ENCODE data around the gene POLG.

Gene POLG

DNA sequence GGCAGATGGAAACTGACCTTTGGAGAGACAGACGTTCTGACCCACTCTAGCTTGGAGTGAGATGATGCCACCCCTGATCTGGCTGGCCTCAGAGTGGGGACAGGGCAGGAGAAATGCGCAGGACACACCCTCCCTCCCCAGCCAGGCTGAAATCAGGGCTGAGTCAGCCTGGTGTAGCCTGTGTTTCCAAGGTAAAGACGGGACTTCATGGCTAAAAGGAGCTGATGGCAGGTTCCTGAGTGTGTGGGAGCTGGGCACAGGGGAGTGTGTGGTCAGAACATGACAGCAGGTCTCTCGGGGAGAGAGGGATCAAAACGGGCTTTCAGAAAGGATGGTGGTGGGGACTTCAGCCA lies 14.6 kb upstream of the POLG start:
- Histone ChIP-seq H3K27me3 (replicated peaks; ENCODE audit: control insufficient read depth, insufficient read depth, low read length, poor library complexity, severe bottlenecking) (no peaks in the 10 kb centered on the region), H3K9me3 (ENCODE audit: control insufficient read depth, low read length) (no peaks in the 10 kb centered on the region)
- DNase-seq: no peak

DNA sequence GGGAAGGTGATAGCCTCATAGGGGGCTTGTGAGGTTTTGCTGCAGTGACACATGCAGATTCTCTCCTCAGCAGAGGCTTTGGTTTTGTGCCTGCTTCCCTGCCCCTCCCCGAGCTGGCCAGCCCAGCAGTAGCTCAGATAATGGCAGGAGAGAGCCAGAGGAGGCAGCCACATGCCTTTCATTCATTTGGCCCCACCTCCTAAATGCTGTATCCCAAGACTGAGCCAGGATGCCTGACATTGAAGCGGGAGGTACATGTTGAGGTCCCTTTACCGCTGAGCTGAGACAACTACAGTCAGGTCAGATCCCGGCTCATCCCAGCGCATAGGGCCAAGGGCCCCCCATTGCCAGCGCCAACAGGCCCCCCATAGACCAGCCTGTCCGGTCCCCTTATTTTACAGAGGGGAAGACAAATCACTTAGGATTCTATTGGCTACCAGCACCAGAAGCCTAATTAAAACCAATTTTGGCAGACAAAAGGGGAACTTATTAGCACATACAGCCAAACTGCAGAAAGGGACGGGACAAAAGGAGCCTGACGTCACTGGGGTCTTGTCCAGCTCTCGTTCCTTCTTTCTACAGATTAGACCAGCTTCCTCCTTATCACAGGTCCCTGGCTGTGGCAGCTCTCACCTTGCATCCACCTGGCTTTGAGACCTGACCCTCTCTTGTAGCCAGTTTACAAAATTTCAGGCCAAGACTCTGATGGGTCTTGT lies 12.1 kb upstream of the POLG start:
- Histone ChIP-seq H3K4me1 (ENCODE audit: control insufficient read depth, insufficient read depth, low read length, poor library complexity, severe bottlenecking) (no peaks in the 10 kb centered on the region), H3K27me3 (replicated peaks; ENCODE audit: control insufficient read depth, insufficient read depth, low read length, poor library complexity, severe bottlenecking) (no peaks in the 10 kb centered on the region), H3K27ac (ENCODE audit: insufficient read depth, low read length, poor library complexity, severe bottlenecking) (no peak overlapping the region), H3K36me3 (ENCODE audit: control insufficient read depth, insufficient read depth, low read length) (no peaks in the 10 kb centered on the region), H3K4me3 (ENCODE audit: insufficient read depth, low read depth, low read length, poor library complexity, severe bottlenecking) (no peak overlapping the region), H3K9me3 (ENCODE audit: control insufficient read depth, low read length) (no peaks in the 10 kb centered on the region)
- no peak for DNase-seq

More for the DNA sequence above, 14.6 kb upstream of the POLG start:
- Histone ChIP-seq H3K36me3 (ENCODE audit: control insufficient read depth, insufficient read depth, low read length) (no peaks in the 10 kb centered on the region), H3K27ac (ENCODE audit: insufficient read depth, low read length, poor library complexity, severe bottlenecking) (no peak overlapping the region), H3K4me1 (ENCODE audit: control insufficient read depth, insufficient read depth, low read length, poor library complexity, severe bottlenecking) (no peaks in the 10 kb centered on the region), H3K4me3 (ENCODE audit: insufficient read depth, low read depth, low read length, poor library complexity, severe bottlenecking) (no peak overlapping the region)

DNA sequence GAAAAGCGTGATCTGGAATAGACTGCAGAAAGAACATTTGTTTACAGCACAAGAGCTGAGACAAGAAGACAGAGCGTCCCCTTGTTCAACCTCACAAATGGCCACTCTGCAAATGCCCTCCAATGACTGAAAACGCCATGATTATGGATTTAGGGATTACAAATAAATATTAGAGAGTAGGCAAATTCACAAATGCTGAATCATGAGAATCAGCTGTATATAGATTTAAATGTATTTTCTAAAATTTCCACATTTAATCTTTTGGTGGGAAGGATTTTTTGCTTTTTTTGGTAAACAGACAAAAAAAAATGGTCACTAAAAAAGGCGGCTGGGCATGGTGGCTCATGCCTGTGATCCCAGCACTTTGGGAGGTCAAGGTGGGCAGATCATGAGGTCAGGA lies 10.6 kb upstream of the POLG start:
- no peak overlapping the region for H3K4me3 ChIP-seq (ENCODE audit: insufficient read depth, low read depth, low read length, poor library complexity, severe bottlenecking)
- no peaks in the 10 kb centered on the region for H3K27me3 ChIP-seq (replicated peaks; ENCODE audit: control insufficient read depth, insufficient read depth, low read length, poor library complexity, severe bottlenecking)
- no peak for DNase-seq
- H3K36me3 ChIP-seq (ENCODE audit: control insufficient read depth, insufficient read depth, low read length): no peaks in the 10 kb centered on the region
- no peaks in the 10 kb centered on the region for H3K4me1 ChIP-seq (ENCODE audit: control insufficient read depth, insufficient read depth, low read length, poor library complexity, severe bottlenecking)
- no peak overlapping the region for H3K27ac ChIP-seq (ENCODE audit: insufficient read depth, low read length, poor library complexity, severe bottlenecking)
- H3K9me3 ChIP-seq (ENCODE audit: control insufficient read depth, low read length): no peaks in the 10 kb centered on the region

DNA sequence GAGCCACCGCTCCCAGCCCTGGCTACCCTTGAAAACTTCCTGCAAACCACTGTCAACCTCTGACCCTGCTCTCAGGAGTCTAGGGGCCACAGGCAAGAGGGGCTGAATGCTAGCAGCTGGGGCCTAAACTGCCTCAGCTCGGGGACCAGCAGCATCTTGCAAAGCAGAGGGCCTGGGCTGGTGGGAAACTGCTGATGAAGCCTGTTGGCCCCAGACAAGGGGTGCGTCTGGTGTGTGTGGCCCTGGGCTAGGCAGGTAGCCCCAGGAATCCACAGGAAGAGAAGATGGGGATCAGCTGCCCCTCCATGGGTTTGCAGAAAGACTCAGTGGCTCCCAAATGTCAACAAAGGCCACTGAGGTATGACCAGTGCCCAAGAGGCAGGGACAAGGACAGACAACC lies 8.2 kb upstream of the POLG start:
- Histone ChIP-seq H3K4me1 (ENCODE audit: control insufficient read depth, insufficient read depth, low read length, poor library complexity, severe bottlenecking) (no peaks in the 10 kb centered on the region), H3K36me3 (ENCODE audit: control insufficient read depth, insufficient read depth, low read length) (no peaks in the 10 kb centered on the region), H3K27me3 (replicated peaks; ENCODE audit: control insufficient read depth, insufficient read depth, low read length, poor library complexity, severe bottlenecking) (no peaks in the 10 kb centered on the region), H3K4me3 (ENCODE audit: insufficient read depth, low read depth, low read length, poor library complexity, severe bottlenecking) (no peak overlapping the region), H3K27ac (ENCODE audit: insufficient read depth, low read length, poor library complexity, severe bottlenecking) (no peak overlapping the region), H3K9me3 (ENCODE audit: control insufficient read depth, low read length) (no peaks in the 10 kb centered on the region)
- no peak for DNase-seq

DNA sequence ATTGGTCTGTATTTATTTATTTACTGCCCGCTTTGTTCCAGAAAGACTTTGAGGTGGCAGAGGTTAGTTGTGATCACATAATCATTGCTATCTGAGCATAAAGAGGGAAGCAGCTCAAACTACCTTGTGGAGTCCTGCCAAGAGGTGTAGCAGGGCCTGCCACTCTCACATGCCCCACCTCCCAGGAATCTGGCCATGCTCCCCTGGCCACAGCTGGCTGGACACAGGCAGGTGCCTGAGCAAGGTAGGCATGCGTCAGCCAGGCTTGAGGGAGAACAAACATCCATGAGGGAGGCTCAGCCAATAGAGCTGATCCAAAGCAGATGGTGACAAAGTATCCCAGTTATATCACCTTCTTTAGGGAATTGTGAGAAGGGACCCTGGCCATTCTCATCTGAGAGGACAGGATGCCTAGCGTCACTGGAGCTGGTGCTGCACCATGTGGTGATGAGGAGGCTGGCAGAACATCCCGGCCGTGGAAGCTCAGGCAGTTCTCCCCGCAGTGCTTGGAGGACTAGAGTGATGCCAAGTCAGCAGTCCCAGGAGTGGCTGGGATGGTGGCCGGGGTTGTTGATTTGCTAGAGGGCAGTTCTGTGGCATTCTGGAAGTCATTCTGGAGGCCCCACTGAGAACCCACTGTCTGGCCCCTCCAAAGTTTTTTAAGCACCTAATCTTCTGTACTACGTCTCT lies 6.8 kb upstream of the POLG start:
- no peak overlapping the region for H3K27ac ChIP-seq (ENCODE audit: insufficient read depth, low read length, poor library complexity, severe bottlenecking)
- no peaks in the 10 kb centered on the region for H3K4me1 ChIP-seq (ENCODE audit: control insufficient read depth, insufficient read depth, low read length, poor library complexity, severe bottlenecking)
- no peak for DNase-seq
- no peaks in the 10 kb centered on the region for H3K9me3 ChIP-seq (ENCODE audit: control insufficient read depth, low read length)
- H3K4me3 ChIP-seq (ENCODE audit: insufficient read depth, low read depth, low read length, poor library complexity, severe bottlenecking): no peak overlapping the region
- no peaks in the 10 kb centered on the region for H3K27me3 ChIP-seq (replicated peaks; ENCODE audit: control insufficient read depth, insufficient read depth, low read length, poor library complexity, severe bottlenecking)
- H3K36me3 ChIP-seq (ENCODE audit: control insufficient read depth, insufficient read depth, low read length): no peaks in the 10 kb centered on the region

DNA sequence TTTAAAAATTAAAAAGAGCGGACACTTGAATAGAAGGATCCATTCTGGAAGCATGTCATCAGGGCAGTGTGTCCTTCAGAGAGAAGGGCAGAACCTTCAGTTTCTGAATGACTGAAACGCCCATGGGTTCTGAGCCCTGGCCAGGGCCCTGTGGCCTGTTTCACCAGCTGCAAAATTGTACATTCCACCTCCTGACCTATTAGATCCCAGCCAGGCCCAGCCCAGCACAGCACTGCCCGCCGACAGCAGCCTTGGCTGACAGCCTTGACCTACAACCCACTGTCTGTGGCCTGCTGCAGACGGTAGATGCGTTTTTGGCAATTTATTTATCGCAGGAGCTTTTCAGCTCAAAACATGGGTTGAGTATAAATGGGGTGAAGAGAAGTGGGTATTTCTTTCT lies 5.9 kb upstream of the POLG start:
- Histone ChIP-seq H3K27ac (ENCODE audit: insufficient read depth, low read length, poor library complexity, severe bottlenecking) (no peak overlapping the region), H3K27me3 (replicated peaks; ENCODE audit: control insufficient read depth, insufficient read depth, low read length, poor library complexity, severe bottlenecking) (no peaks in the 10 kb centered on the region), H3K36me3 (ENCODE audit: control insufficient read depth, insufficient read depth, low read length) (no peaks in the 10 kb centered on the region), H3K4me1 (ENCODE audit: control insufficient read depth, insufficient read depth, low read length, poor library complexity, severe bottlenecking) (peaks cover under 1% of the 10 kb centered on the region), H3K9me3 (ENCODE audit: control insufficient read depth, low read length) (no peaks in the 10 kb centered on the region), H3K4me3 (ENCODE audit: insufficient read depth, low read depth, low read length, poor library complexity, severe bottlenecking) (no peak overlapping the region)
- no peak for DNase-seq

DNA sequence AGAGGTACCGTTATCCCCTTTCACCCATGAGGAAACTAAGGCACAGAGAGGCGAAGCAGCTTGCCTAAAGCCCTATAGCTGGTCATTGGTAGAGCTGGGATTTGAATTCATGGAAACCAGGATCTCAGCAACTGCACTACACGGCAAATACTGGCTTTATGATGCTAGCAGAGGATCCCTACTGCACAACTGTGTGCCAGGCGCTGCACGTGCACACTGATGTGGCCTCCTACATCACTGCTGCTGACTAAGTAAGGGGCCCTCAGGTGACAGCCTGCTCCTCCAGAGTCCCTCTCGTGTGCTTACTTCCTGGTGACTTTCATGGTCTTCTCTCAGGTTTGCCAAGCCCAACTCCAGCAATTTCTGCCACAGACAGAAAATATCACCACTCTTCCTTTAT lies 3.4 kb upstream of the POLG start:
- no peaks in the 10 kb centered on the region for H3K27me3 ChIP-seq (replicated peaks; ENCODE audit: control insufficient read depth, insufficient read depth, low read length, poor library complexity, severe bottlenecking)
- no peak overlapping the region for H3K27ac ChIP-seq (ENCODE audit: insufficient read depth, low read length, poor library complexity, severe bottlenecking)
- peaks cover 4% of the 10 kb centered on the region for H3K36me3 ChIP-seq (ENCODE audit: control insufficient read depth, insufficient read depth, low read length)
- DNase-seq: no peak
- H3K4me3 ChIP-seq (ENCODE audit: insufficient read depth, low read depth, low read length, poor library complexity, severe bottlenecking): no peak overlapping the region
- peaks cover 17% of the 10 kb centered on the region for H3K4me1 ChIP-seq (ENCODE audit: control insufficient read depth, insufficient read depth, low read length, poor library complexity, severe bottlenecking)
- H3K9me3 ChIP-seq (ENCODE audit: control insufficient read depth, low read length): no peaks in the 10 kb centered on the region

DNA sequence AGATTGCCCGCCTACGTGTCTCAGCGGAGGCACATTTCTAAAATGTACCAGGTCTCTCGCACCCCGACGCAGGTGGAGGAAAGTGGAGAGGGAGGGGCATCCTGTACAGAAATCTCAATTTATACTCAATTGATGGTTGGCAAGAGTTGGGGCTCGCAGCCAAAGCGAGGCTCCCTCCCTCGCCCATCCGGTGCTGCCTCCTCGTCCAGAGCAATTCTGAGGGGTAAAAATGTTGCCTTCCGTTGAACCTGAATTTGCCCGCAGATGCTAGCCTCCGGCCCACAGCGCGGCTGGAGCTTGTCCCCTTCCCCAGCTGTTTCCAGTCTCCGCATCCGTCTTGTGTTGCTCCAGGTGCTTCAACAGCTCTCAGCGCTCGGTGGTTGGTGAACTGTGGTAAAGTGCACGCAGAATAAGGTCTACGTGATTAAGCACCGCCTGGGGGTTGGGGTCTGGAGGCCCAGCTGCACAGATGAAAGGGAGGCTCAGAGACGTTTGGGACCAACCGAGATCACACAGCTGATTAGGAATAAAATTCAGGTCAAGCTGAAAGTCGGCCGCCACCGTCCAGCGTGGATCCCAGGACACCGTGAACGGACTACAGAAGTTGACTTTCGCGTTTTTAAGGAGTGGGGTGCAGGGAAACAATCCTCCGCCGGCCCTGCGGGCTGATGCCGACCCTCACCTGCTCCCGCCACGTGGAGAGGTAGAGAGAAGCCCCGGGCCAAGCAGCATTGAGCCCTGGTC lies 846 bp upstream of the POLG start:
- Histone ChIP-seq H3K27me3 (replicated peaks; ENCODE audit: control insufficient read depth, insufficient read depth, low read length, poor library complexity, severe bottlenecking) (no peaks in the 10 kb centered on the region), H3K9me3 (ENCODE audit: control insufficient read depth, low read length) (no peaks in the 10 kb centered on the region), H3K27ac (ENCODE audit: insufficient read depth, low read length, poor library complexity, severe bottlenecking) (peak overlapping the region; percentile 60), H3K4me3 (ENCODE audit: insufficient read depth, low read depth, low read length, poor library complexity, severe bottlenecking) (peak overlapping the region; percentile 73), H3K36me3 (ENCODE audit: control insufficient read depth, insufficient read depth, low read length) (peaks cover 20% of the 10 kb centered on the region), H3K4me1 (ENCODE audit: control insufficient read depth, insufficient read depth, low read length, poor library complexity, severe bottlenecking) (peaks cover 39% of the 10 kb centered on the region)
- DNase-seq: peak in 1 of 3 donors; percentile 24

DNA sequence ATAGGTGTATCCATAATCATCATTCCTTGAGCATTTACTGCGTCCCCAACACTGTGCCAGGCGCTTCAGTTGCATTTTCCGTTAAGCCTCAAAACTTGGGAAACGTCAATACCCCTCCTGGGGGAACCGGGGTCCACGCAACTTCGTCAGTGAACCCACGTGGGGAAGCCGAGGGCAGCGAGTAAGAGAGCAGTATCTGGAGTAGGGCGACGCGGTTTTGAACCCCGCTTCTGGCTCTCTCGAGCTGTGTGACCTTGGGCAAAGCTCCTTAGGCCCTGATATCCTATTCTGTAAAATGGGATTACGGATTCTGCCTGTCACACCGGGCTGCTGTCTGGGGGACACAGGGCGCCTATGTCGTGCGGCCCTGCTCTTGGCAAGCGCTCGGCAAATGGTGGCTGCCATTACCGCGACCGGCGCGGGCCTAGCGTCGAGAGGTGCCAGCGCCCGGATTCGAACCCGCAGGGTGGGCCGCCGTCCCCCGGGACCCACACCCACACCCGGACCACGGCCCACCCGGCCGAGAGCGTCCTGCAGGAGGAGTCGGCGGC lies 590 bp downstream of the POLG start:
- Histone ChIP-seq H3K4me1 (ENCODE audit: control insufficient read depth, insufficient read depth, low read length, poor library complexity, severe bottlenecking) (peaks cover 53% of the 10 kb centered on the region), H3K27ac (ENCODE audit: insufficient read depth, low read length, poor library complexity, severe bottlenecking) (peak overlapping the region; percentile 81), H3K9me3 (ENCODE audit: control insufficient read depth, low read length) (no peaks in the 10 kb centered on the region), H3K27me3 (replicated peaks; ENCODE audit: control insufficient read depth, insufficient read depth, low read length, poor library complexity, severe bottlenecking) (no peaks in the 10 kb centered on the region), H3K4me3 (ENCODE audit: insufficient read depth, low read depth, low read length, poor library complexity, severe bottlenecking) (peak overlapping the region; percentile 73), H3K36me3 (ENCODE audit: control insufficient read depth, insufficient read depth, low read length) (peaks cover 34% of the 10 kb centered on the region)
- no peak for DNase-seq

Measured in effector memory CD4-positive, alpha-beta T cell (primary cell).